HG03039 (cell line): Measurements from ENCODE around the gene PYHIN1.
A peak's percentile ranks its signal among the peaks of the same experiment; 100 is the strongest.
"Not testable (repeated sequence)": the region's sequence is repeated elsewhere in the genome, so short reads cannot be mapped to it uniquely, and the experiment has no call there.

ENCODE experiments used
- ATAC-seq: cut with Tn5 transposase; IDR thresholded peaks from one replicate; pipeline ENCODE4 v1.9.1; 2021; ENCODE audit warnings: mild to moderate bottlenecking, moderate library complexity; ENCODE audit not compliant: unreplicated experiment

The PYHIN1 gene

DNA sequence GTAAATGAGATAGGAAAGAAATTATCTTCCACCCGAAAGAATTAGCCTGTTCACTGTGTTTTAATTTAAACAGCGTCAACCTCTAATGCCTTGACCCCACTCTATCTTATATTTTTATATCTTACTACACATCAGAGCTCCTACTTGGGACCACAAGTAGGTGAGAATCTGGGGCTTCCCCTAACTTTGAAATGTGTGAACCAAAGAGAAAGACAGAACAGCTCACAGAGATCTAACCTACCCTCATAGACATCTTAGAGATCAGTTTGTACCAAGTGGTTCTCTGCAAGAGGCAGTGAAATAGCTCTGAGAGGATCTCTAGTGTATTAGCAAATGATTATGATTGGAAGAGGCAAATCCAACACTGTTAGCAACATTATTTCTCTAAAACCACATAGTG is 47.4 kb downstream of the PYHIN1 start:
- ATAC-seq, result no peak

DNA sequence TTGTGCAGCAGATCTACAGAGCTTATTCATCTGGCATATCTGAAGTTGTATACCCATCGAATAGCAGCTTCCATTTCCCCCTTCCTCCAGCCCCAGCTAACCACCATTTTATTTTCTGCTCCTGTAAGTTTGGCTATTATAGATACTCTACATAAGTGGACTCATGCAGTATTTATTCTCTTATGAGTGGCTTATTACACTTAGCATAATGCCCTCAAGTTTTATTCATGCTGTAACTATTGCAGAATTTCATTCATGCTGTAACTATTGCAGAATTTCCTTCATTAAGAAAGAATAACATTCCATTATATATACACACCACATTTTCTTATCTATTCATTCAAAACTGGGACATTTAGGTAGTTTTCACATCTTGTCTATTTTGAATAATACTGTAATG is 47.9 kb downstream of the PYHIN1 start:
- no peak for ATAC-seq

DNA sequence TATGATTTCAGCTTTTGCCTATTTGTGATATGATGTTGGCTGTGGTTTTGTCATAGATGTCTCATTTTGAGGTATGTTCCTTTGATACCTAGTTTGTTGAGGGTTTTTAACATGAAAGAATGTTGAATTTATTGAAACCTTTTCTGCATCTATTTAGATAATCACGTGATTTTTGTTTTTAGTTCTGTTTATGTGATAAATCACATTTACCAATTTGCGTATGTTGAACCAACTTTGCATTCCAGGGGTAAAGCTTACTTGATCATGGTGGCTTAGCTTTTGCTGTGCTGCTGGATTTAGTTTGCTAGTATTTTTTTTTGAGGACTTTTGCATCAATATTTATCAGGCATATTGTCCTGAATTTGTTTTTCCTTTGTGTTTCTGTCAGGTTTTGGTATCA is 51.9 kb downstream of the PYHIN1 start:
- no peak for ATAC-seq

DNA sequence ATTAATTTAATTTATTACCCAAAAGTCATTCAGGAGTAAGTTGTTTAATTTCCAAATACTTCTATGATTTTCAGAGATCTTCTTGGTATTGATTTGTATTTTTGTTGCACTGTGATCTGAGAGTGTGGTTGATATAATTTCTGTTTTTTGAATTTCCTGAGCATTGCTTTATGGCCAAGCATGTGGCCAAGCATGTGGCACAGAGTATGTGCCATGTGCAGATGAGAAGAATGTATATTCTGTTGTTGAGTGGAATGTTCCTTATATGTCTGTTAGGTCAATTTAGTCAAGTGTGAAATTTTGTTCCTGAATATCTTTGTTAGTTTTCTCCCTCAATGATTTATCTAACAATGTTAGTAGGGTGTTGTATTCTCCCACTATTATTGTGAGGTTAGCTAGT is 53.0 kb downstream of the PYHIN1 start:
- no peak for ATAC-seq

DNA sequence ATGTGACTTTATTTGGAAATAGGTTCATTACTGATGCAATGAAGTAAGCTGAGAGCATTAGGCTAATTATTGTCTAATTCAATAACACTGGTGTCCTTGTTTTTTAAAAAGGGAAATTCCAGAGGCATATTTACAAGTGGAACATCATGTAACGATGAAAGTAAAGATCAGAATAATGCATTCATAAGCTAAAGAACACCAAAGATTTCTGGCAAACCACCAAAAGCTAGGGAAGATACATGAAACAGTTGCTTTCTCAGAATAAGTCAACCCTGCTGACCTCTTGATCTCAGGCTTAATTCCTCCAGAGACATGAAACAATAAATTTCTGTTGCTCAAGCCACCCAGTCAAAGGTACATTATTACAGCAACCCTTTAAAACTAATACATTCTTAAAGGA is 58.1 kb downstream of the PYHIN1 start:
- no peak for ATAC-seq

DNA sequence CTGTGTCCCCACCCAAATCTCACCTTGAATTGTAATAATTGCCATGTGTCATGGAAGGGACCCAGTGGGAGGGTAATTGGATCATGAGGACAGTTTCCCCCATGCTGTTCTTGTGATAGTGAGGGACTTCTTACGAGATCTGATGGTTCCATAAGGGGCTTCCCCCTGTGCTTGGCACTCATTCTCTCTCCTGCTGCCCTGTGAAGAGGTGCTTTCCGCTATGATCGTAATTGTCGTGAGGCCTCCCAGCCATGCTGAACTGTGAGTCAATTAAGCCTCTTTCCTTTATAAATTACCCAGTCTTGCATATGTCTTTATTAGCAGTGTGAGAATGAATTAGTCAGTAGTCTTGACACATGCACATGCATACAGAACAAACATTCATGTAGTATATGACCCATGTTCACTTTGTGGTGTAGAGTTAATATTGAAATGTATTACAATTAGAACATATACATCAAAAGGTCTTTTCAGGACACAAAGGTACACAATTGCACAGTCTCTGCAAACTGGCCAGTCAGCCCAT is 61.5 kb downstream of the PYHIN1 start:
- ATAC-seq, result no peak

DNA sequence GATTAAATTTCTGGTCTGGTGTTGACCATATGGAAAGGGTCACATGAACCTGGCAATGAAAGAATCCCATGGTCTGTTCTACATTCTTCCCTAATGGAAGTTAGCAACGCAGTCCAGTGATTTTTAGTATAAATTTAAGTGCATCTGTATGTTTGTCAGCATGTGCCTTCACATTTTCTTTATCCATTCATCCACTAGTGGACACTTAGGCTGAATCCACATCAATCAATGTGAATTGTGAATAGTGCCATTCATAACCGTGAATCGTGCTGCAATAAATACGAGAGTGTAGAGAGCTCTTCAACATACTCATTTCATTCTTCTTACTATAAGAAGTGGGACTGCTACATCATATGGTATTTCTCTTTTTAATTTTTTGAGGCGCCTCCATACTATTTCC is 65.6 kb downstream of the PYHIN1 start:
- no peak for ATAC-seq

DNA sequence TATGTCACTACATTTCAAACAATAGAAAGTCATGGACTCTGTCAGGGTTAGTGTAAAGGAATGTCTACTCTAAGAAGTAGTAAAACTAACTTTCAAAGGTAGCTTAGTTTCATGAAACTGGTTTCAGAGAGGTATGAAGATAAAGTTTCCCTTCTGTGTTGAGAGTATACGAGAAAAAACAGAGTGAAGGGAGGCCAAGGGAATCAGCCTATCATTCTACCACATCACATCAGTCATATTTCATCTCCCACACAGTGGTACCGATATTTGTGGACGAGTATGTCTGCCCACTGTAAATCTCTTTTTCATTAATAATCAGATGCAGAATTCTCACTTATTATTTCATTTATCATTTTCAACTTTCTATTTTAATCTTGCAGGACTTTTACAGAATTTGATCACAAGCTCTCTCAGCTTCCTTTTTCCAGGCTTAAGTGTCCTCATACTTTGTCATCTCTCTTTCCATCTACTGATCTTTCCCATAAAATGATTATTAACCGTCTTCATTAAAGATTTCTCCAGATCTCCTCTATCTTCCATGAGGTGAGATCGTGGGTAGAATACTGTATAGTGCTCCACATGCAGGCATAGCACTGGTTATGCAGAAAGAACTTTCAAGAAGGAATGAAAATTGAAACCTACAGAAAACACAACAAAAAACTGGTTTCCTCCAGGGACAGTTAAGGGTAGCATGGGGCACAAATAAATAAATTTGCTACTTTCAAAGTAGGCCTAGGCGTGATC is 66.9 kb downstream of the PYHIN1 start:
- ATAC-seq, result no peak

DNA sequence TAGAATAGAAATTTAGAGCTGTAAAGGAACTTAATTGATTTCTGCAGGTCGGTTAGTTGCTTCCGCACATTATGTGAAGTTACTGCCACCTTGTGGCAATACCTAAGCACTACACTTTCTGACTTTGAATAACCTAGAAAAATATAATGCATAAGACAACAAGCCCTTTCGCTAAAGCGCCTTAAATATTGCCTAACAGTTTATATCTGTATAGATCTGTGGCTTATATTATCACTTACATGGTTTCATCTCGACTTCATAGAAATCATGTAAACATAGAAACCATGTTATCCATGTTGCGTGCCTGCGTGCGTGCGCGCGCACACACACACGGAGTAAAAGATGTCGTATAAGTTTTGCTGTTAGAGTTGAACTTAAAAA is 67.4 kb downstream of the PYHIN1 start:
- ATAC-seq, result no peak

DNA sequence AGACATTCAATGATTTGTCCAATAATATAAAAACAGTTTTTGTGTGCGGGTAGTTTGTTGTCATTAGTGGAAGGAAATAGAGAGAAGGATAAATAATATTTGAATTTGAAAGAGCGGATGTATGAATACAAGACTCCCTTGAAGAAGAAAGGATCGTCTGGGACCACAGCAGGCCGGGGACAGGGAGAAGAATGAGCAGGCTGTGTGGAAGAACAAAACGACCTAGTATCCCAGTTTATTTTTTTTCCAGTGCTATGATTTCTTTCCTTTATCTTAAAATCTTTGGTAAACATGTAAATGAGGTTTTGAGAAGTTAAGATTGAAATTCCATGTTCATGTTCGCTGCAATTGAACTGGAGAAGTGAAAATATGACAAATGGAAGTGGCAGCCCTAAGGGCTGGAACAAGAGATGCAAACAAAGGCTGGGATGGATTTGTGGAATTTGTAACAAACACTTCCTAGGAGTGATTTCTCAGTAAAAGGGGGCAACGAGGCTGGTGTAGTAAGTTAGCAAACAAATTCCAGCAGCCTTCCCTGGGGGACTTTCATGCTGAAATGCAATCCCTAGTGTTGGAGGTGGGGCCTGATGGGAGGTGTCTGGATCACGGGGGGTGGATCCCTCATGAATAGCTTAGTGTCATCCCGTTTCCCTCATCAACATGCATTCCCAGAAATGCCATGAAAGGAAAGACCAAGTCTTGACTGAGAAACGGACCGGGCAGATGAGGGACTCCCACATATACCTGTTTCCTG is 68.1 kb downstream of the PYHIN1 start:
- no peak for ATAC-seq

DNA sequence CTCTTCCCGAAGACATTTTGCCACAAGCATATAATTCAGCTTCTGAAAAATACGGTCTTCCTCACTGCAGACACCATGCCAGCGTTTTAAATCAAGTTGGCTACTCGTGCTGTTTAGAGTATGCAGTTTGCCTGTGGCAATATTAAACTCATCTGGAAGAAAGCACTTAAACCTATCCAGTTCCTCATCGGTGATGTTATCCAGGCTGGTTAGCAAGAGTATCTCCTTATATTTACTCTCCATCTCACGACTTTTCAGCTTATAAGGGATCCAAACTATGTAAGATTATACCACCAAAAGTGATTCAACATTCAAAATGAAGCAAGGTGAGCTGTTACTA is 68.7 kb downstream of the PYHIN1 start:
- ATAC-seq, result no peak

DNA sequence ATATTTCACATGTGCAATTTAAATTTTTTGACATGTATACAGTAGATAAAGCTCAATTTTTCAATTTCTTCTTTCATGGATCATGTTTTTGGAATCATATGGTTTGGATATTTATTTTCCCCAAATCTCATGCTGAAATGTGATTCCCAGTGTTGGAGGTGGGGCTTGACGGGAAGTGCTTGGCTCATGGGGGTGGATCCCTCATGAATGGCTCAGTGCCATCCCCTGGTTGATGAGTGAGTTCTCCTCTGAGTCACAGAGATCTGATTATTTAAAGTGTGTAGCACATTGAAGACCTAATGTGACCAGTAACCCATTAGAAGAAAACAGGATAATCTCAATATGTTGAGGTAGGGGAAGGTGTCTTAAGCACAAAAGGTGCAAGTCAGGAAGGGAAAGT is 69.3 kb downstream of the PYHIN1 start:
- ATAC-seq, result no peak

DNA sequence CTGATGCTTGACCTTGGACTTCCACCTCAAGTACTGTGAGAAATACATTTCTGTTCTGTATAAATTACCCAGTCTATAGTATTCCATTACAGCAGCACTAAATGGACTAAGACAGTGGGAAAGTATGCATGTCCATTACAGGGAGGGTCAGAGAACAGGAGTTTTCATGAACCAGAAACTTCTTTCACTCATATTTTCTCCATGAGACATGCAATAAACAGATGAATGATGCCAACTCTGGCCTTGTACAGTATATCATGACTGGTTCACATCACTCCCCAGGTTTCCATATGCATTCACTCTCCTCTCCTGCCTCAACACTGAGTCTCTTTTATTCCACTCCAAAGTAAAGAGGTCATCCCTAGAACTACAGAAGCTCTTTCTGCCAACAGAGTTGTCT is 73.8 kb downstream of the PYHIN1 start:
- ATAC-seq, result no peak

DNA sequence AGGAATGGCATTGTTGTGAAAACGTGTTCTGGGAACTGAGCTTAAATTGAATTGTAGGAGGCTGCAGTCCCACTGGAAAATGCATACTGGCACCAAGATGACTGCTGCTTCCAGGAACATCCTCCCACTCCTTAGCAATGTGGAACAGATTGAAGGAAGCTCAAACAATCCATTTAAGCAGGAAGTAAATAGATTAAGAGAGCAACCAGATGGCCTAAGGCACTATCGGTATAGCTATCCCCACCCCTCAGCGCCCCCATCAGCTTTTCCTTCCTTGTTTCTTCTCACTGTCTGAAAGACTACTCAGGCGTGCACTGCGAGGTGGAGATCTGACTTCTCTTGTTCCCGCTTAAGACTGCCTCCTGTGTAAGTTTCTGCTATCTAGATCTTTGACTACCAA is 74.3 kb downstream of the PYHIN1 start:
- no peak for ATAC-seq

DNA sequence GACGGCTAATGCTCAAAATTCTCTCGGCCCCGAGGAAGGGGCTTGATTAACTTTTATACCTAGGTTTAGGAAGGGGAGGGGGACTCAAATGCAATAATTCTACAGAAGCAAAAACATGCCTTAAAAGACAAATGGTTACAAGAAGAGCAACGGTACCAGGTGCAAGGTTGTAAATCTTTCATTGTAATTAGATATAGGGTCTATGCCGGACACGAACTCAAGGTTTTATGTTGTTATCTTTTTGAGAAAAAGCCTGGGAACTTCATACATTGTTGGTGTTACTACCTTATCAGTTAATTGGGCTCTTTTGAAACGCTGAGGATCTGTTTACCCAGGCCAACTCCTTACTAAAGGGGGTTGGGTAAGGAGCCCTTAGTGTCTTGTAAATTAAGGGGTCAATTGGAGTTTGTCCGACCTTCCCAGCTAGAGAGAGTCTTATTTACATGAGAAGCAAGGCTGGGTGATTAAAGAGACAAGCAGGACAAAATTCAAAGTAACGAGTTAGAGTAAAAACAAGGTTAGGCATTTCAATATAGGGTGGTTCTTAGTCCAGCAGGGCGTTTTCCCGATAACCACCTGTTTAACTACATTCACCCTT is 75.0 kb downstream of the PYHIN1 start:
- not testable (repeated sequence) for ATAC-seq

DNA sequence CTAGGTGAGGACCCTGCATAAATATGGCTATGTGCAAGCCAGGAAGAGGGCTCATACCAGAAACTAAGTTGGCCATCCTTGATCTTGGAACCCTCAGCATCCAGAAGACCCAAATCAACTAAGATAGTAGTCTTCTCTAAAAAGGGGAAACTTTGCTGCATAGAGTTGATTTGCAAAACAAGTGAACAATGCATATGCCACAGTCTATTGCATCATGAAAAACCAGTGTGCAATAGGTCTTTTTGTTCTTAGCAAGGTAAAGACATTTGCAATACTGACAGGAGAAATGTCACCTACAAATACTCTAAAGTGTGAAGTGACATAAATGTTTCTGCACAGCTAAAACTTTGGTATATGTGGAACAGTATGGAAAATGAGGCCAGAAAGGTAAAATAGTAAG is 76.4 kb downstream of the PYHIN1 start:
- no peak for ATAC-seq

DNA sequence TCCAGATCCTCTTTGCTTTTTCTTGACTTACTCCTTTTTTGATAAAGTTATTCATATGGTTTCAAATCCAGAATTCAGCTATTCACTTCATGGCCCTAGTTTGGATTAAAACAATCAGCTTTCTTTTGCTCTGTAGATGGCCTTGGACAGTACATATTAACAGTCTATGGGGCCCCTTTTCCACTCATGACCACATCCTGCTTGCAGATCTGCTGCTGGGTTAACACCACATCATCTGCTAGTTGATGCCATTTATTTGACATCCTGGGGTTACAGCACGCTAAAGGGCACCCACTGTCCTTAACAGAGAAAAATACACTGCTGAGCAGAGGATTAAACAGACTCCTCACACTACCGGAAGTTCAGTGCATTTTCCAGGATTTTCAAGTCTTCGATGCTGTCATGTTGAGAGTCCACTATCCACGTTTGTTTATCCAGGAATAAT is 77.4 kb downstream of the PYHIN1 start:
- ATAC-seq, result peak; percentile 51

DNA sequence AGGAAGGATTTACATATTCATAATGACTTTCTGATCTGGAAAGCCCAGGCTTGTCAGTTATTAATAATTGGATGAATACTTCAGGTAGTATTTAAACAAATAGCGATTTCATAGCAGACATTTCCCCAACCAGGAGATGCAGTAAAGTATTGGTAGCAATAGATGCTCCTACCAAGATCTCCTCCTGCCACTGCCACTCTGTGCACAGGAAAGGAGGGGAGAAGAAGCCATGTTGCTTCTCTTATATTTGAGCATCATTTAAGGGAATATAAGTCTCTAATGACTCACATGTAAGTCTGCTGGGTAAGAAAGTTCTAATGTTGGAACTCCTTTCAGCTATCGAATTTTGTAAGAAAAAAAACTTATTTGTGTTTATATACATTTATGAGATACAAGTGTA is 77.9 kb downstream of the PYHIN1 start:
- ATAC-seq, result no peak

DNA sequence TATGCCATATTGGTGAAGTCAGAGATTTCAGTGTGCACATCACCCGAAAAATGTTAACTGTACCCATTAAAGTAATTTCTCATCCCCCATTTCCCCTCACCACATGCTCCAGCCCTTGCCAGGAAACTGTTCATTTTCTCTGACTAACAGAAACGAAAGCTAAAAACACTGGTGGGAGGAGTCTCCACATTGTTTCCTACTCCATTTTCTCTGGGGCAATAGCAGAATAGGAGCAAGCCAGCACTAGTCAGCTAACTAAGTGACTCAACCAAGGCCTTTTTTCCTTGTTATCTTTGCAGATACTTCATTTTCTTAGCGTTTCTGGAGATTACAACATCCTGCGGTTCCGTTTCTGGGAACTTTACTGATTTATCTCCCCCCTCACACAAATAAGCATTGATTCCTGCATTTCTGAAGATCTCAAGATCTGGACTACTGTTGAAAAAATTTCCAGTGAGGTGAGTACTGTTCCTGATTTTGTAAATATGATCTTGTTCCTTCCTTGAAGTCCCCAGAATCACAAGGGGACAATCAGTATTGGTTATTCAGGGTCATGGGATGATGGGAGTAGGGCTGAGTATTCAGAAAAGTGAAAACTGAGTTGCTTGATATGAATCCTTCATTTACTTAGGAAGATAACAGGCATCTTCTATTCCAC is 78.5 kb downstream of the PYHIN1 start, which contains the start of gene IFI16:
Gene IFI16 (plus strand): TSS at position 204 of the 658 bp plus-strand sequence. CDS start 4,774 bp downstream, outside the sequence.
- ATAC-seq, result peak; percentile 67

DNA sequence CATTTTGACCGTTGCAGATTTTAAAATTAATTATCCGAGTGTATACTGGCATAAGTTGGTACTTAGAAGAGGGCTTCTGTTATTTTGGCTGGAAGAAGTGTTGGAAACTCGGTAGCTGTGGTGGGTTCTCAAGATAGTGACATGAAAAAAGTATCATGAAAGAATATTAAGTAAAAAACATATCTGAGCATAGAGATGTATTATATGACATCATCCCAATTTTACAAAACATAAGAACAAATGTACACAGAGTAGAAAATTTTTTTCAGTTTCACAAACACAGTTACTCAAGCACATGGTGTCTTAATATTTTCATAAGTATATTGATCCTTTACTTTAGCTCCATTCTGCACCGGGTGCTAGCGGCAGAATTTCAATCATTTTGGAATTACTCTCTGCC is 79.0 kb downstream of the PYHIN1 start:
- no peak for ATAC-seq

DNA sequence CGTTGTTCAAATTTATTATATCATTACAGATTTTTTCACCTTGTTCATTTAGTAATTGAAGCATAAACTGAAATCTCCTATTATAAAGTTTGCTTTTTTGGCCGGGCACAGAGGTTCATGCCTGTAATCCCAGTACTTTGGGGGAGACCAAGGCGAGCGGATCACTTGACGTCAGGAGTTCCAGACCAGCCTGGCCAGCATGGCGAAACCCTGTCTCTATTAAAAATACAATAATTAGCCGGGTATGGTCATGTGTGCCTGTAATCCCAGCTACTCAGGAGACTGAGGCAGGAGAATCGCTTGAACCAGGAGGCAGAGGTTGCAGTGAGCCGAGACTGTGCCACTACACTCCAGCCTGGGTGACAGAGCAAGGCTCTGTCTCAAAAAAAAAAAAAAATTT is 79.6 kb downstream of the PYHIN1 start:
- not testable (repeated sequence) for ATAC-seq
